WTC11 (cell line): ENCODE data around the gene SNRPA1. TPM values are rescaled to one million over a fixed set of nuclear protein-coding genes. Genes with fewer than 3 reads are reported as not detected.

Experiments used
- ATAC-seq: fragments of 200-7000 bp; cut with Tn5 transposase; 2 replicates; pipeline ENCODE4 v1.10.0; 2021; ENCODE audit warnings: mild to moderate bottlenecking, moderate library complexity
- CTCF ChIA-PET: fragments of 300-600 bp; sonication (Branson Sonifier 250); formaldehyde crosslinking; loops from one replicate; lab custom pipeline; 2021; ENCODE audit warnings: antibody characterized with exemption; lab: Charles Lee
- POLR2A ChIA-PET: fragments of 350-600 bp; sonication (Branson Sonifier 250); formaldehyde crosslinking; loops from one replicate; lab custom pipeline; 2021; ENCODE audit warnings: antibody characterized with exemption; lab: Charles Lee
- DNase-seq: peaks from one replicate; pipeline ENCODE4 v3.0.0; 2021; ENCODE audit warnings: low spot score
- H3K27ac Mint-ChIP-seq: 2 replicates; pipeline ENCODE4 v1.8.0; 2021; ENCODE audit warnings: mixed read lengths
- H3K27me3 Mint-ChIP-seq: 2 replicates; pipeline ENCODE4 v1.8.0; 2021; ENCODE audit warnings: low read depth, mild to moderate bottlenecking, moderate library complexity, mixed read lengths
- H3K36me3 Mint-ChIP-seq: 2 replicates; pipeline ENCODE4 v1.8.0; 2021; ENCODE audit warnings: mixed read lengths
- H3K4me1 Mint-ChIP-seq: 2 replicates; pipeline ENCODE4 v1.8.0; 2022; ENCODE audit warnings: mixed read lengths
- H3K4me3 Mint-ChIP-seq: 2 replicates; pipeline ENCODE4 v1.8.0; 2021; ENCODE audit warnings: mild to moderate bottlenecking, moderate library complexity, mixed read lengths
- H3K9me3 Mint-ChIP-seq: 2 replicates; pipeline ENCODE4 v1.8.0; 2021; ENCODE audit warnings: mixed read lengths
- ESRRA ChIP-seq: sonication (generic); formaldehyde crosslinking; IDR thresholded peaks from 2 replicates; pipeline ENCODE4 v1.8.1; 2022; ENCODE audit warnings: mild to moderate bottlenecking, missing genetic modification reagents, borderline replicate concordance
- ETV6 ChIP-seq: sonication (generic); formaldehyde crosslinking; IDR thresholded peaks from 2 replicates; pipeline ENCODE4 v1.8.1; 2022; ENCODE audit warnings: mild to moderate bottlenecking, missing genetic modification reagents
- FOXP1 ChIP-seq: sonication (generic); formaldehyde crosslinking; IDR thresholded peaks from 2 replicates; pipeline ENCODE4 v1.8.0; 2022; ENCODE audit warnings: missing genetic modification reagents, mild to moderate bottlenecking, moderate library complexity, borderline replicate concordance
- GABPB1 ChIP-seq: sonication (generic); formaldehyde crosslinking; IDR thresholded peaks from 2 replicates; pipeline ENCODE4 v1.8.1; 2023; ENCODE audit warnings: mild to moderate bottlenecking, missing genetic modification reagents
- GRHL2 ChIP-seq: fragments of 250-450 bp; sonication (Bioruptor Pico); IDR thresholded peaks from 2 replicates; pipeline ENCODE4 v1.8.0; 2022; ENCODE audit warnings: mild to moderate bottlenecking, moderate library complexity; ENCODE audit not compliant: insufficient replicate concordance, severe bottlenecking
- IRF2 ChIP-seq: sonication (generic); formaldehyde crosslinking; IDR thresholded peaks from 2 replicates; pipeline ENCODE4 v1.8.0; 2022; ENCODE audit warnings: low read depth, missing genetic modification reagents, borderline replicate concordance
- KAT7 ChIP-seq: sonication (generic); formaldehyde crosslinking; IDR thresholded peaks from 2 replicates; pipeline ENCODE4 v1.8.1; 2023; ENCODE audit warnings: missing genetic modification reagents, mild to moderate bottlenecking, borderline replicate concordance
- NFE2L1 ChIP-seq: sonication (generic); formaldehyde crosslinking; IDR thresholded peaks from 2 replicates; pipeline ENCODE4 v1.8.1; 2023; ENCODE audit warnings: missing genetic modification reagents
- NFYB ChIP-seq: sonication (generic); formaldehyde crosslinking; conservative IDR thresholded peaks from 2 replicates; pipeline ENCODE4 v1.8.0; 2022; ENCODE audit warnings: low read depth, missing genetic modification reagents
- SP1 ChIP-seq: sonication (generic); formaldehyde crosslinking; conservative IDR thresholded peaks from 2 replicates; pipeline ENCODE4 v1.8.1; 2022; ENCODE audit warnings: missing genetic modification reagents
- TEAD1 ChIP-seq: sonication (generic); formaldehyde crosslinking; IDR thresholded peaks from 2 replicates; pipeline ENCODE4 v1.8.0; 2022; ENCODE audit warnings: mild to moderate bottlenecking, missing genetic modification reagents
- TP53 ChIP-seq: sonication (generic); formaldehyde crosslinking; IDR thresholded peaks from 2 replicates; pipeline ENCODE4 v1.8.1; 2023; ENCODE audit warnings: mild to moderate bottlenecking, missing genetic modification reagents
- total RNA-seq: library from RNA; stranded (reverse); gene quantifications from 3 replicates; pipeline ENCODE4 v1.2.3, GENCODE V29; 2021
- TF ChIP-seq, protein P1 (sequence below): sonication (generic); formaldehyde crosslinking; IDR thresholded peaks from 2 replicates; pipeline ENCODE4 v1.8.1; 2023; ENCODE audit warnings: mild to moderate bottlenecking, moderate library complexity, missing genetic modification reagents
- TF ChIP-seq, protein P2 (sequence below): sonication (generic); formaldehyde crosslinking; IDR thresholded peaks from 2 replicates; pipeline ENCODE4 v1.8.1; 2023; ENCODE audit warnings: mild to moderate bottlenecking, missing genetic modification reagents, moderate library complexity
- TF ChIP-seq, protein P3 (sequence below): sonication (generic); formaldehyde crosslinking; IDR thresholded peaks from 2 replicates; pipeline ENCODE4 v1.8.0; 2022; ENCODE audit warnings: mild to moderate bottlenecking, missing genetic modification reagents
- TF ChIP-seq, protein P4 (sequence below): fragments of 250-450 bp; sonication (Bioruptor Pico); IDR thresholded peaks from 2 replicates; pipeline ENCODE4 v1.9.0; 2021; ENCODE audit warnings: mild to moderate bottlenecking
- TF ChIP-seq, protein P5 (sequence below): sonication (generic); formaldehyde crosslinking; IDR thresholded peaks from 2 replicates; pipeline ENCODE4 v1.8.1; 2022; ENCODE audit warnings: mild to moderate bottlenecking, moderate library complexity, missing genetic modification reagents
- TF ChIP-seq, protein P6 (sequence below): sonication (generic); formaldehyde crosslinking; conservative IDR thresholded peaks from 2 replicates; pipeline ENCODE4 v1.8.1; 2023; ENCODE audit warnings: mild to moderate bottlenecking, low read depth, missing genetic modification reagents, moderate library complexity
- TF ChIP-seq, protein P7 (sequence below): sonication (generic); formaldehyde crosslinking; IDR thresholded peaks from 2 replicates; pipeline ENCODE4 v1.8.0; 2022; ENCODE audit warnings: mild to moderate bottlenecking, missing genetic modification reagents

The SNRPA1 gene
- total RNA-seq, 1 experiment from 2014 or later: 170 TPM

DNA sequence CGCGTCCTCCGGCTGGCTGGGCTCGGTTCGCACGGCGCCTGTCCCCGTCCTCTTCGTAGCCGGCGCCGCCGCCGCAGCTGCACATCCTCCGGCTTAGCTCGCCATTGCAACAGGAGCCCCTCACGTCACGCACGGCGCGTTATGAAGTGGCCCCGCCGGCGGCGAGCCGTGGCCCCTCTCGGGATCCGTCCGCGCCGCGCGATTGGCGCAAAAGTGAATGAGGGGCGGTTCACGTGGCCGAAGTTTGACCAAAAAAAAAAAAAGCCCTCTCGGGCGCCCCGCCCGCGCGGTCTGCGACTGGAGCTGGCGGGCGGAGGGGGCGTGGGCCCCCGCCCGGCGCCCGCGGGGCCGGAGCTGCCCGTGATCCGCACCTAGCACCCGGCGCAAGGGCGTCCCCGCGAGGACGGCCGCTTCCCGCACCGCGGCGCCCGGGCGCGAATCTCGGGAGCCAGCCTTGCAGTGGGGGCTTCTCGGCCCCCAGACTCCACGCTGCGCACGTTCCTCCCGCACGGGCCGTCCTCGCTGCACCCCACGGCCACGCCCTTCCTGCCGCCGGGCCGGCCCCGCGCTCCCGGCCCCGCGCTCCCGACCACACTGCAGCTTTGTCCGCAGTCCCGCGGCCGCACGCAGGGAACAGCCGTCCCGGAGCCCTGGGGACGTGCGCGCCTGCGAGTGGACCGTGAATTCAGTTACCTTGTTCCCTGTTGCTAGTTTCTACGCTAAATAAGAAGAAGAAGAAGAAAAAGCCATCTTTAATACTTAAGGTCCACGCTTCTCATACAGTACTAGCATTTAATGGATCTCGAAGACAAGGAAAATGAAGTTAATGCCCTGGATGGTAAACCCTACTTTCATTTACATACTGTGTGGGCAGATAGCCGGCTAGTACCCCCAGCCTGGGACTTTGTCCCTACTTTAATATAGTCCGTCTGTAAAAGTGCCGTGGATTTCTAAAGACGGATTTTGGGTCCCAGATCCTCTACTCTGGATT, 42.9 kb downstream of the SNRPA1 start, which contains the start of gene CHSY1:
Gene CHSY1 (minus strand): TSS at position 219 of the 991 bp plus-strand sequence. CDS start 592 bp downstream, outside the sequence.
- ATAC-seq: peak; percentile 17
- peaks cover 67% of the 10 kb centered on the region for H3K4me1 Mint-ChIP-seq
- ChIA-PET CTCF (interaction anchor here (0.6 to 8.1 kb wide), 10 partner anchors 15 to 241 kb away, joined by 3 to 128 read pairs (median 3); partner anchors contain the start of gene SNRPA1), POLR2A (interaction anchor here (0.6 to 1.0 kb wide), 4 partner anchors 131 to 241 kb away, joined by 3 to 4 read pairs (median 4); no protein-coding TSS in a partner anchor)
- H3K36me3 Mint-ChIP-seq: peaks cover 14% of the 10 kb centered on the region; the same call in 1 of the 2 replicates
- H3K27ac Mint-ChIP-seq: peak within 1 kb of the TSS; percentile 63; the same call in 1 of the 2 replicates
- H3K4me3 Mint-ChIP-seq: peak within 1 kb of the TSS; percentile 91
- DNase-seq: peak; percentile 56
- H3K27me3 Mint-ChIP-seq: no peaks in the 10 kb centered on the region
- no peaks in the 10 kb centered on the region for H3K9me3 Mint-ChIP-seq
- TF ChIP-seq, protein P1, sequence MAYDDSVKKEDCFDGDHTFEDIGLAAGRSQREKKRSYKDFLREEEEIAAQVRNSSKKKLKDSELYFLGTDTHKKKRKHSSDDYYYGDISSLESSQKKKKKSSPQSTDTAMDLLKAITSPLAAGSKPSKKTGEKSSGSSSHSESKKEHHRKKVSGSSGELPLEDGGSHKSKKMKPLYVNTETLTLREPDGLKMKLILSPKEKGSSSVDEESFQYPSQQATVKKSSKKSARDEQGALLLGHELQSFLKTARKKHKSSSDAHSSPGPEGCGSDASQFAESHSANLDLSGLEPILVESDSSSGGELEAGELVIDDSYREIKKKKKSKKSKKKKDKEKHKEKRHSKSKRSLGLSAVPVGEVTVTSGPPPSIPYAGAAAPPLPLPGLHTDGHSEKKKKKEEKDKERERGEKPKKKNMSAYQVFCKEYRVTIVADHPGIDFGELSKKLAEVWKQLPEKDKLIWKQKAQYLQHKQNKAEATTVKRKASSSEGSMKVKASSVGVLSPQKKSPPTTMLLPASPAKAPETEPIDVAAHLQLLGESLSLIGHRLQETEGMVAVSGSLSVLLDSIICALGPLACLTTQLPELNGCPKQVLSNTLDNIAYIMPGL (CRISPR knock-in tag): peak; percentile 53; the same call in 1 of the 2 replicates
- 0 out of 2 replicates have a peak, but pooled peaks have one; percentile 49 for TF ChIP-seq SP1 (CRISPR knock-in tag)
- TF ChIP-seq GRHL2 (CRISPR knock-in tag): no peak
- 0 out of 2 replicates have a peak, but pooled peaks have one; percentile 44 for TF ChIP-seq NFE2L1
- TF ChIP-seq TP53: no peak
- TF ChIP-seq, protein P2, sequence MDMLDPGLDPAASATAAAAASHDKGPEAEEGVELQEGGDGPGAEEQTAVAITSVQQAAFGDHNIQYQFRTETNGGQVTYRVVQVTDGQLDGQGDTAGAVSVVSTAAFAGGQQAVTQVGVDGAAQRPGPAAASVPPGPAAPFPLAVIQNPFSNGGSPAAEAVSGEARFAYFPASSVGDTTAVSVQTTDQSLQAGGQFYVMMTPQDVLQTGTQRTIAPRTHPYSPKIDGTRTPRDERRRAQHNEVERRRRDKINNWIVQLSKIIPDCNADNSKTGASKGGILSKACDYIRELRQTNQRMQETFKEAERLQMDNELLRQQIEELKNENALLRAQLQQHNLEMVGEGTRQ (CRISPR knock-in tag): peak; percentile 82
- TF ChIP-seq, protein P3, sequence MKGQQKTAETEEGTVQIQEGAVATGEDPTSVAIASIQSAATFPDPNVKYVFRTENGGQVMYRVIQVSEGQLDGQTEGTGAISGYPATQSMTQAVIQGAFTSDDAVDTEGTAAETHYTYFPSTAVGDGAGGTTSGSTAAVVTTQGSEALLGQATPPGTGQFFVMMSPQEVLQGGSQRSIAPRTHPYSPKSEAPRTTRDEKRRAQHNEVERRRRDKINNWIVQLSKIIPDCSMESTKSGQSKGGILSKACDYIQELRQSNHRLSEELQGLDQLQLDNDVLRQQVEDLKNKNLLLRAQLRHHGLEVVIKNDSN (CRISPR knock-in tag): peak; percentile 69
- TF ChIP-seq FOXP1 (CRISPR knock-in tag): 0 out of 2 replicates have a peak, but pooled peaks have one; percentile 19
- TF ChIP-seq ESRRA (CRISPR knock-in tag): peak; percentile 12; the same call in 1 of the 2 replicates
- 0 out of 2 replicates have a peak, but pooled peaks have one; percentile 43 for TF ChIP-seq TEAD1 (CRISPR knock-in tag)
- TF ChIP-seq, protein P4, sequence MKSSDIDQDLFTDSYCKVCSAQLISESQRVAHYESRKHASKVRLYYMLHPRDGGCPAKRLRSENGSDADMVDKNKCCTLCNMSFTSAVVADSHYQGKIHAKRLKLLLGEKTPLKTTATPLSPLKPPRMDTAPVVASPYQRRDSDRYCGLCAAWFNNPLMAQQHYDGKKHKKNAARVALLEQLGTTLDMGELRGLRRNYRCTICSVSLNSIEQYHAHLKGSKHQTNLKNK (CRISPR knock-in tag): no peak
- TF ChIP-seq, protein P5, sequence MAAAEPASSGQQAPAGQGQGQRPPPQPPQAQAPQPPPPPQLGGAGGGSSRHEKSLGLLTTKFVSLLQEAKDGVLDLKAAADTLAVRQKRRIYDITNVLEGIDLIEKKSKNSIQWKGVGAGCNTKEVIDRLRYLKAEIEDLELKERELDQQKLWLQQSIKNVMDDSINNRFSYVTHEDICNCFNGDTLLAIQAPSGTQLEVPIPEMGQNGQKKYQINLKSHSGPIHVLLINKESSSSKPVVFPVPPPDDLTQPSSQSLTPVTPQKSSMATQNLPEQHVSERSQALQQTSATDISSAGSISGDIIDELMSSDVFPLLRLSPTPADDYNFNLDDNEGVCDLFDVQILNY (CRISPR knock-in tag): peak; percentile 50; the same call in 1 of the 2 replicates
- TF ChIP-seq KAT7 (CRISPR knock-in tag): 0 out of 2 replicates have a peak, but pooled peaks have one; percentile 11
- TF ChIP-seq, protein P6, sequence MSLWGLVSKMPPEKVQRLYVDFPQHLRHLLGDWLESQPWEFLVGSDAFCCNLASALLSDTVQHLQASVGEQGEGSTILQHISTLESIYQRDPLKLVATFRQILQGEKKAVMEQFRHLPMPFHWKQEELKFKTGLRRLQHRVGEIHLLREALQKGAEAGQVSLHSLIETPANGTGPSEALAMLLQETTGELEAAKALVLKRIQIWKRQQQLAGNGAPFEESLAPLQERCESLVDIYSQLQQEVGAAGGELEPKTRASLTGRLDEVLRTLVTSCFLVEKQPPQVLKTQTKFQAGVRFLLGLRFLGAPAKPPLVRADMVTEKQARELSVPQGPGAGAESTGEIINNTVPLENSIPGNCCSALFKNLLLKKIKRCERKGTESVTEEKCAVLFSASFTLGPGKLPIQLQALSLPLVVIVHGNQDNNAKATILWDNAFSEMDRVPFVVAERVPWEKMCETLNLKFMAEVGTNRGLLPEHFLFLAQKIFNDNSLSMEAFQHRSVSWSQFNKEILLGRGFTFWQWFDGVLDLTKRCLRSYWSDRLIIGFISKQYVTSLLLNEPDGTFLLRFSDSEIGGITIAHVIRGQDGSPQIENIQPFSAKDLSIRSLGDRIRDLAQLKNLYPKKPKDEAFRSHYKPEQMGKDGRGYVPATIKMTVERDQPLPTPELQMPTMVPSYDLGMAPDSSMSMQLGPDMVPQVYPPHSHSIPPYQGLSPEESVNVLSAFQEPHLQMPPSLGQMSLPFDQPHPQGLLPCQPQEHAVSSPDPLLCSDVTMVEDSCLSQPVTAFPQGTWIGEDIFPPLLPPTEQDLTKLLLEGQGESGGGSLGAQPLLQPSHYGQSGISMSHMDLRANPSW (CRISPR knock-in tag): no peak
- peak; percentile 47; the same call in 1 of the 2 replicates for TF ChIP-seq IRF2 (CRISPR knock-in tag)
- TF ChIP-seq, protein P7, sequence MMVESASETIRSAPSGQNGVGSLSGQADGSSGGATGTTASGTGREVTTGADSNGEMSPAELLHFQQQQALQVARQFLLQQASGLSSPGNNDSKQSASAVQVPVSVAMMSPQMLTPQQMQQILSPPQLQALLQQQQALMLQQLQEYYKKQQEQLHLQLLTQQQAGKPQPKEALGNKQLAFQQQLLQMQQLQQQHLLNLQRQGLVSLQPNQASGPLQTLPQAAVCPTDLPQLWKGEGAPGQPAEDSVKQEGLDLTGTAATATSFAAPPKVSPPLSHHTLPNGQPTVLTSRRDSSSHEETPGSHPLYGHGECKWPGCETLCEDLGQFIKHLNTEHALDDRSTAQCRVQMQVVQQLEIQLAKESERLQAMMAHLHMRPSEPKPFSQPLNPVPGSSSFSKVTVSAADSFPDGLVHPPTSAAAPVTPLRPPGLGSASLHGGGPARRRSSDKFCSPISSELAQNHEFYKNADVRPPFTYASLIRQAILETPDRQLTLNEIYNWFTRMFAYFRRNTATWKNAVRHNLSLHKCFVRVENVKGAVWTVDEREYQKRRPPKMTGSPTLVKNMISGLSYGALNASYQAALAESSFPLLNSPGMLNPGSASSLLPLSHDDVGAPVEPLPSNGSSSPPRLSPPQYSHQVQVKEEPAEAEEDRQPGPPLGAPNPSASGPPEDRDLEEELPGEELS (CRISPR knock-in tag): peak; percentile 67; the same call in 1 of the 2 replicates
- peak; percentile 31; the same call in 1 of the 2 replicates for TF ChIP-seq NFYB (CRISPR knock-in tag)
- TF ChIP-seq ETV6 (CRISPR knock-in tag): no peak; the same call in 1 of the 2 replicates
- TF ChIP-seq GABPB1 (CRISPR knock-in tag): 0 out of 2 replicates have a peak, but pooled peaks have one; percentile 44
